Lung (tissue), 12 donors: Measurements from ENCODE around the gene TRIM4. TPM values are rescaled to one million over a fixed set of nuclear protein-coding genes. Genes with fewer than 3 reads are reported as not detected.
"Not testable (repeated sequence)": the region's sequence is repeated elsewhere in the genome, so short reads cannot be mapped to it uniquely, and the experiment has no call there.

ENCODE experiments used
- ATAC-seq: fragments of 200-7000 bp; cut with Tn5 transposase; one replicate; pipeline ENCODE4 v1.9.1; 2020; ENCODE audit warnings: moderate number of reproducible peaks; ENCODE audit not compliant: insufficient read depth, low FRiP score
- DNase-seq, 3 donors: peaks; one replicate each; pipeline ENCODE4 v3.0.0-alpha.2; 2013 to 2017
- H3K27ac ChIP-seq, 2 donors: one replicate each; pipeline ENCODE4 v1.5.1; 2013; ENCODE audit warnings: mild to moderate bottlenecking in 2 of 2, moderate library complexity in 2 of 2, control low read depth in 1 of 2, inconsistent platforms in 1 of 2, low read depth in 1 of 2, low read length in 1 of 2
- H3K27me3 ChIP-seq, 3 donors: one replicate each; pipeline ENCODE4 v1.5.1; 2013; ENCODE audit warnings: low read length in 2 of 3; ENCODE audit not compliant: control insufficient read depth in 3 of 3, insufficient read depth in 3 of 3
- H3K36me3 ChIP-seq, 4 donors: one replicate each; pipeline ENCODE4 v1.5.1; 2013; ENCODE audit warnings: low read length in 4 of 4, mild to moderate bottlenecking in 1 of 4, moderate library complexity in 1 of 4; ENCODE audit not compliant: control insufficient read depth in 4 of 4, insufficient read depth in 4 of 4
- H3K4me1 ChIP-seq, 5 donors: one replicate each; pipeline ENCODE4 v1.5.1; 2013; ENCODE audit warnings: low read length in 5 of 5, mild to moderate bottlenecking in 2 of 5, moderate library complexity in 1 of 5; ENCODE audit not compliant: control insufficient read depth in 5 of 5, insufficient read depth in 5 of 5
- H3K4me3 ChIP-seq: one replicate; pipeline ENCODE4 v1.5.1; 2013; ENCODE audit warnings: mild to moderate bottlenecking, control low read depth, moderate library complexity
- H3K9ac ChIP-seq, 2 donors: one replicate each; pipeline ENCODE4 v1.5.1; 2013; ENCODE audit warnings: low read length in 2 of 2, control low read depth in 1 of 2; ENCODE audit not compliant: insufficient read depth in 1 of 2
- H3K9me3 ChIP-seq, 4 donors: one replicate each; pipeline ENCODE4 v1.5.1; 2013; ENCODE audit warnings: low read length in 3 of 4, mild to moderate bottlenecking in 1 of 4, moderate library complexity in 1 of 4; ENCODE audit not compliant: control insufficient read depth in 4 of 4, insufficient read depth in 3 of 4
- WGBS, 2 donors: extraction: QIAGEN DNeasy Blood & Tissue Kit; methylation state at CpG; one replicate each; pipeline ENCODE4 v1.1.7; 2013; 5-methylcytosine and 5-hydroxymethylcytosine counted together
- polyA plus RNA-seq, 2 donors: library from polyadenylated mRNA; stranded (reverse); fragments of 200-250 nt; gene quantifications; one replicate each; pipeline ENCODE4 v1.2.1, GENCODE V29; 2013
- total RNA-seq, 2 donors: library from RNA; depleted of rRNA in 1 of 2; stranded (reverse); fragments of >200 nt in 1 of 2; gene quantifications; one replicate each; pipeline ENCODE4 v1.2.1, GENCODE V29; 2014 to 2021
- TF ChIP-seq, protein P1 (sequence below): IDR thresholded peaks from 2 replicates; pipeline ENCODE4 v1.5.1; 2012; ENCODE audit warnings: mild to moderate bottlenecking; ENCODE audit errors: control extremely low read depth, extremely low read depth
- donor health status: control.
- donor health status: control.
- donor health status: Bipolar disorder and iron deficiency.
- donor health status: healthy.
- donor health status: DM: yes; HTN: yes; CAD: no.

TRIM4 gene
- total and polyA plus RNA-seq, 4 donors: 14.0 to 34.3 (median 21.7) TPM

DNA sequence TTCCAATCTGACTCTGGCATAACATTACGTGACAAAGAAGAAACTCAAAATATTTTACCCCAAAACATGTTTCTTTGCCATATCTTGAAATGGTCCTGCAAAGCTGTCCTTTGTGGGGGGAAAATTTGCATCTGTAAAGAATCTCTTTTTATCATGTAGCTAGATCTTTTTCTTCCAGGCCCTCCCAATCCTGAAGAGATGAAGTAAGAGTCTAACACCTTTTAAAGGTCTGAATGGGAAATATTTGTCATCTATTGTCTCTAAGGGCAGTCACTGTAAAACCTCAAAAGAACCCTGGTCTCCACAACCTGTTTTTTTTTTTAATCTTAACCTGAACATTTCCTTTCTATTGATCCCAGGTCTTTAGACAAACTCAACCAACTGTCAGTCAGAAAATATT lies 51.1 kb downstream of the TRIM4 start:
- Histone ChIP-seq H3K27me3 (no peaks in the 10 kb centered on the region), H3K27ac (no peak overlapping the region), H3K4me1 (no peaks in the 10 kb centered on the region), H3K9me3 (peaks cover 0 to 3% (median 1%) of the 10 kb centered on the region in 4 donors), H3K36me3 (no peaks in the 10 kb centered on the region), H3K4me3 (no peak overlapping the region), H3K9ac (no peak overlapping the region)
- DNase-seq: no peak
- TF ChIP-seq, protein P1, sequence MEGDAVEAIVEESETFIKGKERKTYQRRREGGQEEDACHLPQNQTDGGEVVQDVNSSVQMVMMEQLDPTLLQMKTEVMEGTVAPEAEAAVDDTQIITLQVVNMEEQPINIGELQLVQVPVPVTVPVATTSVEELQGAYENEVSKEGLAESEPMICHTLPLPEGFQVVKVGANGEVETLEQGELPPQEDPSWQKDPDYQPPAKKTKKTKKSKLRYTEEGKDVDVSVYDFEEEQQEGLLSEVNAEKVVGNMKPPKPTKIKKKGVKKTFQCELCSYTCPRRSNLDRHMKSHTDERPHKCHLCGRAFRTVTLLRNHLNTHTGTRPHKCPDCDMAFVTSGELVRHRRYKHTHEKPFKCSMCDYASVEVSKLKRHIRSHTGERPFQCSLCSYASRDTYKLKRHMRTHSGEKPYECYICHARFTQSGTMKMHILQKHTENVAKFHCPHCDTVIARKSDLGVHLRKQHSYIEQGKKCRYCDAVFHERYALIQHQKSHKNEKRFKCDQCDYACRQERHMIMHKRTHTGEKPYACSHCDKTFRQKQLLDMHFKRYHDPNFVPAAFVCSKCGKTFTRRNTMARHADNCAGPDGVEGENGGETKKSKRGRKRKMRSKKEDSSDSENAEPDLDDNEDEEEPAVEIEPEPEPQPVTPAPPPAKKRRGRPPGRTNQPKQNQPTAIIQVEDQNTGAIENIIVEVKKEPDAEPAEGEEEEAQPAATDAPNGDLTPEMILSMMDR: no peak
- WGBS, 2 donors: 92 to 94% methylated on average over 1 of the region's 1 CpG
- ATAC-seq: no peak

DNA sequence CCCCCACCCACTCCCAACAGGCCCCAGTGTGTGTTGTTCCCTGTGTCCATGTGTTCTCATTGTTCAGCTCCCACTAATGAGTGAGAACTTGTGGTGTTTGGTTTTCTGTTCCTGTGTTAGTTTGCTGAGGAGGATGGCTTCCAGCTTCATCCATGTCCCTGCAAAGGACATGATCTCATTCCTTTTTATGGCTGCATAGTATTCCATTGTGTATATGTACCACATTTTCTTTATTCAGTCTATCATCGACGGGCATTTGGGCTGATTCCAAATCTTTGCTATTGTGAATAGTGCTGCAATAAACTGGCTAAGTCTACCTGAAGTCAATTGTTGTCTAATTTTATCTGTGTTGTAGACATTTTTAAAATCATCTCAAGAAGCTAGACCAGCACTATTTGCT lies 51.9 kb downstream of the TRIM4 start:
- not testable (repeated sequence) for H3K4me3 ChIP-seq, ATAC-seq, H3K36me3 ChIP-seq, H3K9ac ChIP-seq, H3K9me3 ChIP-seq, DNase-seq, H3K27ac ChIP-seq, H3K4me1 ChIP-seq, H3K27me3 ChIP-seq
- WGBS, 2 donors: 97 to 98% methylated on average over 2 of the region's 2 CpGs

DNA sequence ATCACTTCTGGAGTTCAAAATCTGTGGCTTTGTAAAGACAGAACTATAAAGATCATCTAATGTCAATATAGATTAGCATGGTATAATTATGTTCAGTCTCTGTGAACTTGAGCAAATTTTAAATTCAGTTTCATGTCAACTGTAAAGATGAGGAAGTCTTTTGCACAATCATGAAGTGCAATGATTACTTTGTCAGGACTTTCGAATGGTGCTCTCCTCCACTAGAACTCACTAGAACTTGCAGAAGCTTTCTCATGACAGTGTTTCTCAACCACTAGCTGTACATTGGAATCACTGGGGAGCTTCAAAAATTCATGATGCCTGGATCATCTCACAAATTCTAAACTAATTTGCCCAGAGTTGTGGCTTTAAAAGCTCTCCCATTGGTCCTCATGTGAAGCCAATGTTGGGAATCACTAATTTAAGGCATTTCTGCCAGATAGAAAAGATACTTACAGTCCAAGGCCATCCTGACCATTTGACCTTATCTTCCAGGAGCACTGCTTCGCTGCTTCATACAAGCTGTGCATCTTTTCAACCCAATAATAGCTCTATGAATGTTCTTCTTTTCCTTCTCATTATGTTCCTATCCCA lies 55.4 kb downstream of the TRIM4 start:
- 47 to 49% methylated on average over 2 of the region's 2 CpGs for WGBS, 2 donors
- no peak overlapping the region for H3K4me3 ChIP-seq
- H3K27me3 ChIP-seq: no peaks in the 10 kb centered on the region
- H3K9me3 ChIP-seq: peaks cover 0 to 3% (median 1%) of the 10 kb centered on the region in 4 donors
- TF ChIP-seq, protein P1: no peak
- ATAC-seq (no peak), DNase-seq (no peak)
- no peak overlapping the region for H3K27ac ChIP-seq
- H3K9ac ChIP-seq: no peak overlapping the region
- H3K36me3 ChIP-seq: no peaks in the 10 kb centered on the region
- H3K4me1 ChIP-seq: no peaks in the 10 kb centered on the region

DNA sequence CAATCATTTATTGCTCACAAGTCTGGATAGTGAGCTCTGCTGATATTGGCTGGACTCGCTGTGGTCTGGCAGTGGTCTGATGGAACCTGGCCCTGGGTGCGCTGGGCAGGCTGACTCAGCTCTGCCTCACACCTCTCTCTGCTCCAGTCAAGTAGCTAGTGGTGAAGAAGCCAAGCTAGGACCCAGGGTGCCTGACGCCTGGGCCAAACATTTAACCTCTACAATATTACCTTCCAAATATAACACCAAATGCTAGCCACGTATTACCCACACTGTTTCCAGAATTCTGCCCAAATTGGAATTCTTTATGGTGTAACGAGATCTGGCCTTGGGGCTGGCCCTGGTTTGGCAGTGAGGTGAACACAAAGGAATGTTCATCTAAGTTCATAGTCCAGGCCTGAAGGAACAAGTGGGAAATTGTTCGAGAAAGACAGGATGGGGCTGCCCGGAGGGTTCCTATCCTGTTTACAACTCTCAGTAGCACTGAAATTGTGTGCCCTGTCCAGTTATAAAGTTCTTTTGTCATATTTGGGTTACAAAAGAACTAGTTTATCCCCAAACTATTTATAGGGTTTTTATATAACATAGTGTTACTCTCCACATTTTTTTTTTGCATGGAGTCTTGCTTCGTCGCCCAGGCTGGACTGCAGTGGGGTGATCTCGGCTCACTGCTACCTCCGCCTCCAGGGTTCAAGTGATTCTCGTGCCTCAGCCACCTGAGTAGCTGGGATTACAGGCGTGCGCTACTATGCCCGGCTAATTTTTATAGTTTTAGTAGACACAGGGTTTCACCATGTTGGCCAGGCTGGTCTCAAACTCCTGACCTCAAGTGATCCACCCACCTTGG lies 58.8 kb downstream of the TRIM4 start:
- 79 to 82% methylated on average over 15 of the region's 15 CpGs for WGBS, 2 donors
- Histone ChIP-seq H3K4me3 (no peak overlapping the region), H3K27me3 (no peaks in the 10 kb centered on the region), H3K36me3 (no peaks in the 10 kb centered on the region), H3K27ac (no peak overlapping the region), H3K4me1 (no peaks in the 10 kb centered on the region), H3K9me3 (peaks cover 0 to 3% (median 0%) of the 10 kb centered on the region in 4 donors), H3K9ac (no peak overlapping the region)
- ATAC-seq (no peak), DNase-seq (no peak)
- TF ChIP-seq, protein P1: no peak
